HepG2 (cell line): ENCODE measurements around the gene MINDY2.

Experiments
- HNRNPL ChIP-seq: fragments of 200-400 bp; formaldehyde crosslinking; IDR thresholded peaks from 2 replicates; pipeline ENCODE4 v1.6.1; 2017; ENCODE audit warnings: mild to moderate bottlenecking, low read depth, low read length
- TOE1 ChIP-seq: sonication (generic); formaldehyde crosslinking; IDR thresholded peaks from 2 replicates; pipeline ENCODE4 v1.4.0; 2020; ENCODE audit warnings: mild to moderate bottlenecking, missing genetic modification reagents
- ZKSCAN1 ChIP-seq: fragments of 150-350 bp; IDR thresholded peaks from 2 replicates; pipeline ENCODE4 v1.6.1; 2014; ENCODE audit warnings: low read length
- TF ChIP-seq, protein P1 (sequence below): sonication (generic); formaldehyde crosslinking; IDR thresholded peaks from 2 replicates; pipeline ENCODE4 v1.5.0; 2020; ENCODE audit warnings: missing genetic modification reagents, mild to moderate bottlenecking, borderline replicate concordance

- no peak for TF ChIP-seq HNRNPL
- no peak for TF ChIP-seq ZKSCAN1
- no peak for TF ChIP-seq TOE1 (CRISPR knock-in tag)
- TF ChIP-seq, protein P1, sequence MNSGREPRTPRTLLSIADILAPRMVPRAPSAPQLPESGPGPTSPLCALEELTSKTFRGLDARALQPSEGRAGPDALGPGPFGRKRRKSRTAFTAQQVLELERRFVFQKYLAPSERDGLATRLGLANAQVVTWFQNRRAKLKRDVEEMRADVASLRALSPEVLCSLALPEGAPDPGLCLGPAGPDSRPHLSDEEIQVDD (CRISPR knock-in tag) = no peak
Observed at GRCh38 chr15:58758141-58758540, 13.0 kb upstream of the MINDY2 start.
